HPDE6-E6E7 (cell line): ENCODE measurements around the gene HIBADH.
"Not testable (repeated sequence)": the region's sequence is repeated elsewhere in the genome, so short reads cannot be mapped to it uniquely, and the experiment has no call there.

ENCODE experiments used
- DNase-seq: peaks from one replicate; pipeline ENCODE4 v3.0.0; 2011; ENCODE audit warnings: missing footprints; ENCODE audit errors: extremely low spot score

Gene HIBADH

DNA sequence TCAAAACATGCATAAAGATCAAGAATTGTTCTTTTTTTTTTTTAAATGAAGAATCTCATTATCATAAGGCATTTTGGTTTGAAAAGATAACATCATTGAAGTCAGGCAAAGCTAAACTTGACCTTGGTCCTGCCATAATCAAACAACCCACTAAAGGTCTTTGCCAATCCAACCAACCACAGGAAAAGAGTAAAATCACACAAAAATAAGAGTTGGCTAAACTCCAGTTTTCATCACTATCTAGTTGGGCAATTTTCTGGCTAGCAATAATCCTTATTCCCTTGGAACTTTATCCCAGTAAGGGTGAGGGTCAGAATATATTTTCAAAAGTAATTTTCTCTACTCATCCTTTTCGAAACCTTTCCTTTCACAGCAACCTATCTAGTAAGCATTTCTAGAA is 62.4 kb downstream of the HIBADH start:
- no peak for DNase-seq

DNA sequence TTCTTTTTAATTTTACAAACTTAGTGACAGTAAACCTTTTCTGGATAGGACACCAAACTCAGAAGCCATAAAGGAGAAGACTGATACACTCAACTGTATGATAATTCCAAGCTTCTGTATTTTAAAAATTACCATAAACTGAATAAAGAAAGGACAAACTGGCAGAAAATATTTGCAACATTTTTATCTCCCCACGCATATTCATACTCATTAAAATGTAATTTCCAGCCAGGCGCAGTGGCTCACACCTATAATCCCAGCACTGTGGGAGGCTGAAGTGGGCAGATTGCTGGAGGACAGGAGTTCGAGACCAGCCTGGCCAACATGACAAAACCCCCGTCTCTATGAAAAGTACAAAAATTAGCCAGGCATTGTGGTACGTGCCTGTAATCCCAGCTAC is 67.7 kb downstream of the HIBADH start:
- DNase-seq = no peak

DNA sequence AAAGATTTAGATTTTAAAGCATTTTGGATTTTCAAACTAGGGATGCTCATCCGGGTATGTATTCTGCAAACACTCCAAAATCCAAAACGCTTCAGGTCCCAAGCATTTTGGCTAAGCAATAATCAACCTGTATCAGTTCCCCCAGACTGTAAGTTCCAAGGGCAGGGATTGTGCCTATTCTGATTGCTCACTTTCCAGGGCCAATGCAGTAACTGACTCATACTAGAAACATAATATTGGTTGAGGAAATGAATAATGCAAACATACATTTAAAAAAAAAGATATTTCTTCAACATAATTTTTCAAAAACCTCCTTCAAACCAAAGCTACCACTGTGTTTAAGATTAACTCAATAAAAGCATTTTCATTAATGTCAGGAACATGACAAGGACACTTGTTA is 69.5 kb downstream of the HIBADH start:
- no peak for DNase-seq

DNA sequence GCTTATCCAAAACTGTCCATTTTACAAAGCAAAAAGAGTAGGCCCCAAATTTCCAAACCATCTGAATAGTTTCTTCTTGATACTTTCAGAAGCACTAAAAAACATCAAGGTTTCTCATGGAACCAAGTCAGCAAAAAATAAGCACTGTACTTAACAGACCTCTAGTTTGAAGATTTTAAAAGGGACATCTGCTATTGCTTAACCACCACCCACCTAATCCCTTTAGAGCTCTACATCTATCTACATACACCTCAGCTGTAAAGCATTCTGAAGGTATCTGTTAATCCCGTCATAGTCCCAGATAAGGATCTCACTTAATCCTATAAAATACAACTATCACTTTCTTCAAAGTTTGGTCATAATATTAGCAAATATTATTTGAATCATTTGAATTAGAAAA is 72.3 kb downstream of the HIBADH start:
- DNase-seq = no peak

DNA sequence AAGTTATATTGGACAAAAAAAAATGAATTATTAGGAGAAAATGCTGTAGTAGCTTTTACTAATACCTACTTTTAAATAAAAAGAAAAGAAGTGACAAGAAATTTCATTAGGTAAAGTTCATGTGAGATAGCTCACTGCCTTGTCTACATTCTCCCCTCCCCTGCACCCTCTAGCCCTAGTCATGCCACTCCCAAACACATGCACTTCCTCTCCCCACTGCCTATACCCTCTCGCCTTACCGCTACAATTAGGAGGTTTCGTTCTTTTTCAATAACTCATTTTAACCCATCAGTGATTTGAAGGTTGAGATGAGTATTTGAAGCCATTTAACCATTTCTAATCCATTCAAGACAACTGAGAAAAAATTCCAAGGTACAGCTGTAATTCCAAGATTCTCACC is 75.3 kb downstream of the HIBADH start:
- no peak for DNase-seq

DNA sequence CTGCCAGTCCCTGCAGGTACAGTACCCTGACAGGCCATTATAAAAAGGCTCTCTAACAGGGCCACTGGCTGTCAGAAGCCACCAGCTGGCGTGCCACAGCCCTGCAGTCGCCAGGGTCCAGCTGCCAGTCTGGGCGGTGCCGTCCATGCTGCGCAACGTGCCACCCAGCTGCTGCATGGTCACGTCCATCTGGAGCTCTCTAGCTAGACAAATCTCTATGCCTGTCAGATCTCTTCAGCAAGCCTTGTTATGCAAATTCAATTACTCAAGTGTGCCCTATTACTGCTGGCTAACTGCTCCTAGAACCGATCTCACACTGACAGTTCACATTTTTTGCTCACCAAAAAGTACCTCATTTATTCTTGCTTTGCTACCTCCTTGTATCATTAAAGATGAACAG is 75.9 kb downstream of the HIBADH start:
- DNase-seq = no peak

DNA sequence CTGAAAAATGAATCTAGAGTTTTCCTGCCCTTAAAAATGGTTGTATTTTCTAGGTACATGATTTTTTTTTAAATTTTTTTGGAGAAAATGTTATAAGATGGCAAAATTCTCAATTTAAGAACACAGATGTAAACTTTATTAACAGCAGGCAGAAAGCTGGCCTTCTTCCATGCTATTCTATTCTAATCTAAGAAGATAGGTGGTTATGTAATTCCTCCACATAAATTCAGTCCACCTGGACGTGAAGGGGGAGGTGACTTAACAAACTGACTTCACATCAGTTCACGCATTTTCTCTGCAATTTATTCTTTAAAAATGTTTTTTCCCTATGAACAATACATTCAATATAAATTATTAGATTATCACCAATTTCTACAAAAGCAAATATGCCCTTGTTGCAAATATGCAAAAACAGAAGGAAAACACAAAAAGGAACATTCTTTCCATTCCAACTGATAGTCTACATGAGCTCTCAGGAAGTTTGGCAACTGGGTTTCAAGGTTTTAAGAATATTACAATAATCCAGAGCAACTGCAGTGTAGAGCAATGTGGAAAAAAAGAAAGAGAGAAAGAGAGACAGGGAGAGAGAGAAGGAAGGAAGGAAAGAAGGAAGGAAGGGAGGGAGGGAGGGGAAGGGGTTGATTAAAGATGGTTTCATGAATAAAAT is 76.8 kb downstream of the HIBADH start:
- DNase-seq = no peak

DNA sequence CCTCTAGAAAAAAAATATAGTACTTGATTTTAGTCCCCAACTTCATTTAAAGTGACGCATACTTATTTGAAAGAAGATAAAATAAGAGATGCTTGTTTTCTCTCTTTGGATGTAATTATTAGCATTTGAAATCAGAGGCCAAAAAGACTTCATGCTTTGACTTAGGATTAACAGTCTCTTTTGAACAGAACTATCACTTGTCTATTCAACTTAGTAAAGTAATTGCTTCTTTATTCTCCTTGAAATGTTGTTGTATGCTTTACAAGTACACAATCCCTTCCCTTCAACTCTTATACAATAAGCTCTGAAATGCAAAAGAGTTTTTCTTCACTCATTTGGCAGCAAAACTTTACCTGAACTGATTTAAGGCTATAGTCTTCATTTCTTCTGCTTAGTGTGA is 80.8 kb downstream of the HIBADH start:
- no peak for DNase-seq

DNA sequence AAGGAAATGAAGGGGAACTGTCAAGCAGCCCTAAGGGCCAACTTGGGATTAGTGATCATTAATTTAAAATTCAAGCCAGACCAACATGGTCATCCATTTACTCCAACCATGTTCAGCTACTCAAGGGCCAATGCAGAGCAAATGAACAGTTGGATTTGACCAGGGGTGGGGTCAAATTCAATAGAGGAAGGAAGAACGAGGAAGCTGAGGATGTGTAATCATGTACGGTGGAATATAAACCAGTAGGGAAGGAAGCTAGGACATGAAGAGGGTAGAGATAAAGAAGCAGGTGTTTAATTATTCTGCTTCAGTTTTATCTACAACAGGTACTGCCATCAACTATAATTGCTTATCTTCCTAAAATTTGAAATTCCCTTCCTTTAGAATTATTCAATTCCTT is 81.6 kb downstream of the HIBADH start:
- DNase-seq = no peak

DNA sequence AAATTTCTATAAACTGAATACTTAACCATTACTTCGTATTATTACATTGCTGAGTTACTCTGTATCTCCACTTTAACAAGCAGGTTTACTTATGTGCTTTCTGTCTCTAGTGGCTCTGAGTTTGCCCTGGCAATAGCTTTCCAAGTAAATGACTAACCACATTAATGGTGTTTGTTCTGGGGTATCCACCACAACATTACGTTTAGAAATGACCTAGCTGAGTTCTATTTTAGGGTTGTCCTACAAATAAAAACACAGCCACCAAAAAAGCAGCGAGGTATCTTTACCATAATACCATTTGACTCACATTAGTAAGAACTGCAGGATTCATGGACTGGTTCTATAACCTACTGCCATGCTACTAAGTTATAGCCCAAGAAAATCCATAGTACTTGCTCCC is 83.1 kb downstream of the HIBADH start:
- no peak for DNase-seq

DNA sequence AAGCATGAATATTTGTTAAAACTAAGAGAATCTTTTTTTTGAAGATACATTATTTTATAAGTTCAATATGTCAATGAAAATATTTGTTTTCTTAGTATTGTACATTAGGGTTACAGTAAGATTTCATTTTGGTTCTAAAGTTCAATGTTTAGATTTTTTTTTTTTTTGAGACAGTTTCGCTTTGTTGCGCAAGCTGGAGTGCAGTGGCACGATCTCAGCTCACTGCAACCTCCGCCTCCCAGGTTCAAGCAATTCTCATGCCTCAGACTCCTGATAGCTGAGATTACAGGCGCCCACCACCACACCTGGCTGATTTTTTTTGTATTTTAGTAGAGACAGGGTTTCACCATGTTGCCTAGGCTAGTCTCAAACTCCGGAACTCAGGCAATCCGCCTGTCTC is 84.5 kb downstream of the HIBADH start:
- DNase-seq = not testable (repeated sequence)

DNA sequence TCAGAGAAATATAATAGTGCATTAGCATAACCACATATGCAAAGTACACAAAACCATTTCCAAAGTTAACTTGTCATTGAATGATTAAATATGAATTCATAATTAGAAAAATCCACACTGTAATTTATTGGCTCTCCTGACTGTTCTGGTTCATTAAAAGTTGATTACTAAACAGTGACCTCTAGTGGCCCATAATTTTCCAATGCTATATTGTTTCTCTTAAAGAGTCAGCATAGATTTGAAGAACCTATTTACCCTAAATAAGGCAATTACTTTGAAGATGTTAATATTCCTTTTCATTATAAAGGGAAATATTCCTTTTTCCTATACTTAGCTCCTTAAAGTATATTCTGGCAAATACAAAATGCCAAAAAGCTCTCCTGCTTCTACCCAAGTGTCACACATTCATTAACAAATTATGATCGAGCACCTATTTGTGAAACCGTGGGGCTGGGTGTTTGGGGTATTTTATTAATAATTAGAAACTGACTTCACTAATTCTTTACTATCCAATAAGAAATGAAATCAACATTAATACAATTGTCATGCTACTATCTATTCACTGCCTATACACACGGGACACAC is 86.2 kb downstream of the HIBADH start:
- peak; percentile 15 for DNase-seq

DNA sequence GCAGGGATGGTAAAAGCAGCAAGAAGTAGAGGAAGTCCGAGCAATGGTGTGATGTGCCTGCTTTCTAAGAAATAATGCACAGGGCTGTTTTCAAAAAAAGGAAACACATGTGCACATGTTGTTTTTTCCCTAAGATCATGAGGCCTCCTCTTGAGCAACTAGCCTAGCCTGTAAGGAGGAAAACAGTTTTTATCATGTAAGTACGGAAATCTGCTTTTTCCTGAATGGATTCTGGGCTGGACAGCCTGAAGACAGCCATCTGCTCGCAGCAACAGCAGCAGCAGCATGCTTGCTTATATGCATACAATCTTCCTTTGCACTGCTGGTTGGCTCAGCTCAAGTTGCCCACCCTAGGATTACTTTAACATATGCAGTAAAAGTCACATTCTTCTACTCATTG is 87.1 kb downstream of the HIBADH start:
- DNase-seq = no peak

DNA sequence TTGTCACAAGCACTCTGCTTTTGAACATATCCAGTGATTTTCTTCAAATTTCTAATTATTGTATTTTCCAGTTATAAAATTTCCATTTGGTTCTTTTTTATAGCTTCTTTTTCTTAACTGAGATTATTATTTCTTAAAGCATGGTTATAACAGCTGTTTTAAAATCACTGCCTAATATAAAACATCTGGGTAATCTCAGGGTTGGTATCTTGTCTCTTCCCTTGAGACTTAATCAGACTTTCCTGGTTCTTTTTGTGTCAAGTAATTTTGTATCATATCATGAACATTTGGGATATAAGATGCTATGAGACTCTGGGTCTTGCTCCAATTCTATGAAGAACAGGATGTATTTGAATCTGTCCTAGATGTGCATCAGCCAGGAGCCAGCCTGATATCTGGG is 93.6 kb downstream of the HIBADH start:
- DNase-seq = no peak

DNA sequence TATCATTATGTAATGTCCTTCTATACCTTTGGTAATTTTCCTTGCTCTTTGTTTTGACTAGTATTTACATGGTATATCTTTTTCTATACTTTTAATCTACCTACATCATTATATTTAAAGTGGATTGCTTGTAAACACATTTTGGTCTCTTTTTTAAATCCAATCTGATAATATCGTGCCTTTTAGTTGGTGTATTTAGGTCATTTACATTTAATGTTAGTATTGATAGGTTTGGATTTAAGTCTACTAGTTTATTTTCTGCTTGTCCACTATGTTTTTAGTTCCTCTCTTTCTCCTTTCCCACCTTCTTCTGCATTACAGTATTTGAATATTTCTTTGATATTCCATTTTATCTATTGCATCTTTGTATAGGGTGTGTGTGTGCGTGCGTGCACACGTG is 95.4 kb downstream of the HIBADH start:
- DNase-seq = no peak

DNA sequence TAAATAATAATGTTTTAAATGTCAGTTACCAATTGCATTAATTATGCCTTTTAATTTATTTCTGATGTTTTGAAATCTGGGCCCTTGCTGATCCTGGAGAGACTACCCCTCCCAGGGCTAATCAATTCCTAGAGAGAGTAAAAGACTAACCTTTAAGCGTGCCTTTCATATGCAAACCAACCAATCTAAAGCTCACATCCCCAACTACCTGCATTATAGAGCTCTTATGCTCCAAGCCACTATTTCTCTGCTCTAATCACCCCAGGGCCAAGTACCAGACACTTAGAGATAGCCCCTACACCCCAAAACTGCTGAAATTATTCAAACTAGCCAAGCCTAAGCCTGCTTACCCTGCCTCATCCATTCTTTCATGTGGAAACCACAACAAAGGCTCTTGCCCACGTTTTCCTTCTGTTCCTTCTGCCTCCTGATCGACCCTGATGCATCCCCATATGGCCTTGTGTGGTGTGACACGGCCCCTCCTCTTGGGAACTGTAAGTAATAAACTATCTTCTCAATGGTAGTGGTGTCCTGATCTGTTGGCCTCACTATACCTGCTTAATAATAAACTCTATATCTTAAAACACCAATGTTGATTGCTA is 97.7 kb downstream of the HIBADH start:
- no peak for DNase-seq

DNA sequence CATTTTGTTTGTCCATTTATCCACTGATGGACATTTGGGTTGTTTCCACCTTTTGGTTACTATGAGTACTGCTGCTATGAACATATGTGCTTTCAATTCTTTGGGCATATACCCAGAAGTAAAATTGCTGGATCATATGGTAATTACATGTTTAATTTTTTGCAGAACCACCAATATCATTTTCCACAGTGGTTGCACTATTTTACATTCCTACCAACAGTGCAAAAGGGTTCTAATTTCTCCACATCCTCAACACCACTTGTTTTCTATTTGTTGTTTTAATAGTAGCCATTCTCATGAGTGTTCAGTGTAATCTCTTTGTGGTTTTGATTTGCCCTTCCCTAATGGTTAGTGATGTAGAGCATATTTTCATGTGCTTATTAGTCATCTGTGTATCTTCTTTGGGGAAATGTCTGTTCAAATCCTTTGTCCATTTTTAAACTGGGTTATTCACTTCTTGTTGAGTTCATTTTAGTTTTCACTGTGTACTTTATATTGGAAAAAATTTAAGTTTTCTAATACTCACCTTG is 101.9 kb downstream of the HIBADH start:
- no peak for DNase-seq

DNA sequence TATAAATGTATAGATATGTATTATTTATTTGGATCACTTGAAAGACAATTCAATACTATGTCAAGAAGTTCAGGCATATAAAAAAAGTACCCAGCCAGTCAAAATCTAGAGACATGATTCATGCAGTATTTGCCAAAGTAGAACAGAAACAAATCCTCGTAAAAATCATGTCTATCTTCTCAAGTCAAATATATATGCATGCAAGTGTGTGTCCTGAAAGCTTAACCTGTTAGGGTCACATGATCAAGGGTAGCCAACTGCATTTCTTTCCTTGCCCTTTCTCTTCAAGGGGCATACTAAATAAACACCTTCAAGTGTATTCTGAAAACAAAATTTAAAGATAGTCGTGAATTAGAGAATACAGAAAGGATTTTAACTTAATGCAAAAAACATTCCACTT is 107.0 kb downstream of the HIBADH start:
- DNase-seq = no peak

DNA sequence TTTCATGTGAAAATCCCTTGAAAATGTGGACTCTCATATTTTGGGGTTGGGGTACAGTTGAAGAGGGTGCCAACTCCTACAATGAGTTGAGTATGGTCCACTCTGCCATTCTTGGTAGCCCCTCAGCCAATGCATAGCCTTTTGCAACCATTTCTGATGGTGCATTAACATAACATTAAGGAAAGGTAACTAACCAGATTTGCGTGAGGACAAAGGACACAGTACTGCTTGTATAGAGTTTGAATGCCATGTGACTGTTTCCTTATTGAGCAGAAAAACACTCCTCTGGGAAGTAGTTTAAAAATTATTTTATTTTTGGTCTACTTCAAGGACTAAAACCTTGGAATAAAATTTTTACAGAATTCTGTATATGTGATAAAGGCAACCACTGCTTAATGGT is 107.9 kb downstream of the HIBADH start:
- no peak for DNase-seq

DNA sequence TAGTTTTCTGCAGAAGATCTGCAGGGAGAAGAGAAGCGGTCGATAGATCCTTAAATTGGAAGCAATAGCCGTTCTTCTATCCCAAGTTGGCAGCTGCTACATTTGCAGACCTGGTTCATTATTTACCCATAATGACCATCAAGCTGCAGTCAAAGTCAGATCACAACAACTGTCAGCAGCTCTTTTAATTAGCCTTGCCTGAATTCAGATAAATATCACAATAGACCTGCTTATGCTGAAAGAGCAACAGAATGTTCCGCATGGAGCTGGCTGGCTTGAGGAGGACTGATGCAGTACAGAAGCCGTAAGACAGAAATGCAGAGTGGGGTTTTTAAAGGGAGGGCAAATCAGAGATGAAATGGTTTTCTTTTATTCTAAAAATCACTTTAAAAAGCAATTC is 109.4 kb downstream of the HIBADH start:
- no peak for DNase-seq

DNA sequence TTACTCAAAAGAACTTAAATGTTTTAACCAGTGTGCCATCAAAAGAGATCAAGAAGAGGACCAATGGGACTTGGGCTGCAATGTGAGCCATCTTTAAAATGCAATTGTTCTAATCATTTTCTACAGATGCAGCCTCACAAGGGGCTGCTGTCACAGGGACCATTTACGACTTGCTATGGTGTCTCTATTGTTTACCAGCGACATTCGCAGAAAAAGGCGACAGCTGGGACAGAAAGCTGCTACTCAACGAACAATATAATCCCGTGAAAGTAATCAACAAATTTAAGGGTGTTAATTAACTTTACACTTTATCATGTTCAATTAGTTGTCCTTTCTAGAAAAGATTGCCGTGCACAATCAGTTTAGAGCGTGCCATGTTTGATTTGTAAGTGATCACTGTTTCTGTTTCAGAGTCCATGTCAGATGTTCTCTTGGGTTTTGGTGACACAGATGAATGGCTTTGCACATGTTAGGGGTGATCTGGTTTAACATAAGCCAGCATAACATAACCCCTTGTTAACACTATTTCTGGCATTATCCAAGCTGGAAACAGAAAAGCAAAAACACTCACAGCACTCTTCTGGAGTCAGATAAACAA is 110.8 kb downstream of the HIBADH start:
- no peak for DNase-seq

DNA sequence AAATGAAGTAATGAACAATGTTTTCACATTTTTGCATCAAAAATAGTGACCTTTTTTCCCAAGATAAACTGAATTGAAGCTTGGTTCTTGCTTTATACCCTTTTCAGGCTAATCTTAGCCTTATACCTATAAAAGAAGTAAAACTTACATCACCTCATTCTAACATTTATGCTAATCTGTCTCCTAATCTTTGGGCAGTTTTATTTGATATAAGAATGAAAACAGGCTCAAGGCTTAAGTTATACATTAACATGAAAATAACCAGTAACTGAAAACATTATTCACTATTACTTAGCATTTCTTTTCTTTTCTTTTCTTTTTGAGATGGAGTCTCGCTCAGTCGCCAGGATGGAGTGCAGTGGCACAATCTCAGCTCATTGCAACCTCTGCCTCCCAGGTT is 113.1 kb downstream of the HIBADH start:
- DNase-seq = no peak

DNA sequence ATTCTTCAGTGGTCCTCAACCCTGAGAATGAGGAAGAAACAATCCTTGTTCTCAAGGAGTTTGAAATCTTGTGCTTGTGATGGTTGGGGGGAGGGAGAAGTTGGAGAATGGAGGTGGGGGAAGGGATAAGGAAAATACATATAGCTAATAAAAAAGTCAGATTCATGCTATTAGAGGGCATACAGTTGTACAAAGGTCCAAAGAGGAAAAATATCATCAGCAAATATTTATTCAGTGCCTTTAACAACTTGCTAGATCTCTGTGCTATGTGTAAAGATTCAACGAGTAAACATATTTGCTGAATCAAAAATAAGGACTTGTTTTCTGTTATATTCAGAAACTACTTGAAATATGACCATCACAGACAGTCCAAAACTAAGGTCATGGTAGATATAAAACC is 114.4 kb downstream of the HIBADH start:
- no peak for DNase-seq
